Neural progenitor cell (in vitro differentiated cells): ENCODE measurements around the gene TOLLIP.
"Not testable (repeated sequence)": the region's sequence is repeated elsewhere in the genome, so short reads cannot be mapped to it uniquely, and the experiment has no call there.

Experiments used
- CTCF ChIP-seq: fragments of 200-600 bp; sonication (generic); IDR thresholded peaks from 2 replicates; pipeline ENCODE4 v1.5.1; 2017; ENCODE audit warnings: antibody characterized with exemption, mild to moderate bottlenecking
- EZH2 ChIP-seq: fragments of 200-600 bp; sonication (generic); IDR thresholded peaks from 2 replicates; pipeline ENCODE4 v1.6.1; 2017; ENCODE audit warnings: antibody characterized with exemption, mild to moderate bottlenecking, moderate library complexity
- EZH2phosphoT487 ChIP-seq: fragments of 200-600 bp; sonication (generic); IDR thresholded peaks from 2 replicates; pipeline ENCODE4 v1.6.1; 2017; ENCODE audit warnings: antibody characterized with exemption

- TF ChIP-seq CTCF, EZH2phosphoT487, EZH2: not testable (repeated sequence)
Measured at GRCh38 chr11:1248951-1249350, 60.5 kb downstream of the TOLLIP start.
